Skeletal muscle cell (primary cell): ENCODE results near the gene UBN2.
A peak's percentile ranks its signal among the peaks of the same experiment; 100 is the strongest.

Experiments used
- DNase-seq: peaks from one replicate; pipeline ENCODE4 v3.0.0-alpha.2; 2010; ENCODE audit warnings: low read depth
- H3K4me3 ChIP-seq: 2 replicates; pipeline ENCODE4 v1.5.1; 2011; ENCODE audit warnings: low read depth, mild to moderate bottlenecking, control low read depth, low read length, moderate library complexity

The UBN2 gene

DNA sequence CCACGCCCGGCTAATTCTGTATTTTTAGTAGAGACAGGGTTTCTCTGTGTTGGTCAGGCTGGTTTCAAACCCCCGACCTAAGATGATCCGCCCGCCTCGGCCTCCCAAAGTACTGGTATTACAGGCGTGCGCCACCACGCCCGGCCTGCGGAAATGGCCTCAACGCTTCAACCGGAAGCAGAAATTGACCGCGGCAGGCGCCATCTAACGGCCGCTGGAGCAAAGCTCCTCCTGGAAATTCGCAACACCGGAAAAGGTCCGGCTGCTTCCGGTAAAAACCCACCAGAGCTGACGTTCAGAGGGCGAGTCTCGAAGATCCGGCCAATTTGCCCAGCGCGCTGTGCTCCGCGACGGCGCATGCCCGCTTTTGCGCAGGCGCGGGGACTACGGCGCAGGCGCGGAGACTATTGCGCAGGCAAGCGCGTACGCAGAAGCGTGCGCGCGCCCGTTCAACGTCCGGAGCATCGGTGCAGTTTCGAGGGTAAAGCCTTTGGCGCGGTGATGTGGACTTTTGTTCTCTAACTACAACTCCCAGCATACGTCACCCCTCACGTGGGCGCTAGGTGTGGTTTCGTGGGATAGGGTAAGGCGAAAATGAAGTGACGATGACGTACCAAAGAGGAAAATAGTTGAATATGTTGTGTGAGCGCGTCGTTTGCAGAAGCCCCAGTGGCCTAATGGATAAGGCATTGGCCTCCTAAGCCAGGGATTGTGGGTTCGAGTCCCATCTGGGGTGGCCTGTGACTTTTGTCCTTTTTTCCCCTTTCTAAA, 109.2 kb downstream of the UBN2 start:
- peak; percentile 98 for DNase-seq
- H3K4me3 ChIP-seq, result peak overlapping the region; percentile 95

DNA sequence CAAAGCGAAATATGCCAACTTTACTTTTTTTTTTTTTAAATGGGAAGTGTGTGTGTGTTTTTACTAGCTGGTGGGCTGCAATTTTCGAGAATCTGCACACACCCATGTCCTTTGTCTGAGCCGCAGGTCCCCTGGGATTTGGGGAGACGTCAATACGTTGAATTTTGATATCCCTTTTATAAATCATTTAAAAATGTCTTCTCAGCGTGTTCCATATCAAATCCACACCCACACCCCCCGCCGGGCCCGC, 109.7 kb downstream of the UBN2 start:
- DNase-seq, result no peak
- peak overlapping the region; percentile 95 for H3K4me3 ChIP-seq

DNA sequence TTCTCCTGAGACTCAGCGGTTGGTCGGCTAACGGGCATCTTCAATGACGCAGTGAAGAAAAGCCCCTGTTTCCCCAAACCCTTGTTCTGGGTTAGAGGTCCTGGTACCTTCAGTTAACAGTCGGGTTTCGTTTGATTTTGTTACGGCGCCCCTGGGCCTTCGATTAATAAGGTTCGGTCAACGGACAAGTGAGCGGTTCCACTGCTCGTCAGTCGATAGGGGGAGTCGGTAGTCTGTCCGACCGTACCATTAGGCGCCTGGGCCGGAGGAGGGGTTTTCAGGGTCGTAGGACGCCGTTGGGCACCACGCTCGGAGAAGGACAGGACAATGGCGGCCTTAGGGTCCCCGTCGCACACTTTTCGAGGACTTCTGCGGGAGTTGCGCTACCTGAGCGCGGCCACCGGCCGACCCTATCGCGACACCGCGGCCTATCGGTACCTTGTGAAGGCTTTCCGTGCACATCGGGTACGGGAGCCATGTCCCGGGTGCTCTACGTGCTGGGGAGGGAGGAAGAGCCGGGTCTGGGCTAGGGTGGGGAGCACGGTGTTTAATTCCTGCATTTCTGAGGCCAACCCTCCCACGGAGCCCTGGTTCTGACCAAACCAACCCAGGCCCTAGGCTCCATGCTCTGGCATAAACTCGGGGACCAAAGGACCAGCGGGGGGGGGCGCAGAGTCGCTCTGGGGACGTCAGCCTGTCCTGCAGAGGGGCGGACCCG, 110.2 kb downstream of the UBN2 start, which contains the start of gene FMC1:
Gene FMC1 (plus strand): TSS at position 280 of the 718 bp plus-strand sequence. CDS start 48 bp downstream, at position 328.
- DNase-seq, result peak; percentile 82
- peak within 1 kb of the TSS; percentile 95 for H3K4me3 ChIP-seq

DNA sequence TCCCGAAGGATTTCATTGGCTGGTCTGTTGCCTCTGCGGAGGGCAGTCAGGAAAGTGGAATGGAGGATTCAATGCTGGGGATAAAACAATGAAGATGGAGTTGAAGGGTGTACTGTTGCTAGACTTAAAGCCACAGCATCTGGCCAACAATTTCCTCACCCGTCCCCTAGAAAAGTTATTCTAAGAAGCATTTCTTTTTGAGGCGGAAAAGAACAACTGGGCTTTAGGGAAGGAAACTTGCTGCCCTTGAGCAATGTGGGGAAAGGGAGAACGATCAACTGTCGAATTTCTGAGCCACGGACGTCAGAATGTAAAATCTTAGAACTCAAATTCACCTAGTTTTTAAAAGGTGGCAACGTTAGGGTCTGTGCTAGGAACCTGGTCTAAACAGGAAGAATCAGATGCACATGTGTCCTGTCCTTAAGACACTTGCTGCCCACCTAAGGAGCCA, 110.8 kb downstream of the UBN2 start:
- peak overlapping the region; percentile 95 for H3K4me3 ChIP-seq
- DNase-seq, result no peak

DNA sequence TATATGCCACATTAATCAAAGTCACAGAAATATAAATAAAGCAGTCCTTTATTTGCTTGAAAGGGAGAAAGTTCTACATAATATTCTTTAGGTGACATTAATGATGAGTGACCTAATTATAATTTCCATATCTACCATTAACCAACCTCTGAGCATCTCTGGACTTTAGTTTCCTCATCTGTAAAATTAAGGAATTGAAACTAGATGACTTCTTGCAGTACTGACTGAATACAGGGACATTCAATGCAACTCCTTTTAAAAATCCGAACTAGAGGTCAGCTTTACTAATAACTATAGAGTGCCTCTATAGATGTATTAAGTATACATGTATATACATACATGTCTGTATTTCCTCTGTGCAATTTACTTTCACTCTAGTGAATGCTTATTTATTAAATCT, 114.0 kb downstream of the UBN2 start:
- H3K4me3 ChIP-seq, result no peak overlapping the region
- no peak for DNase-seq

DNA sequence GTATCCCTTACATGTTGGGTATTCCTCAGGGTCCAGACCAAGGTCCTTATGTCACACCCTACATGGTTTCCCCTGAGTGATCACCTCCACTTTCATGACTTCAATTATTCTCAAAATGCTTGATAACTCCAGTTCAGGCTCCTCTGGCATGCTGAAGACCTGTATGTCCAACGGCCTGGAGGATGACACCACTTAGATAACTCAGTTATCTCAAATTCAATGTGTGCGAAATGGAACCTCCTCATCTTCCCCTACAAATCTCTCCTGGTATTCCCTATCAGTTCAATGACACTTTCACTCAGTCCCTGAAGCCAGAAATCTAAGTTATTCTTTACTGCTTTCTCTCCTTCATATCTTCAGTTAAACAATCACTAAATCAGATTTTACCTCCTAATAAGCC, 120.0 kb downstream of the UBN2 start:
- no peak for DNase-seq
- no peak overlapping the region for H3K4me3 ChIP-seq

DNA sequence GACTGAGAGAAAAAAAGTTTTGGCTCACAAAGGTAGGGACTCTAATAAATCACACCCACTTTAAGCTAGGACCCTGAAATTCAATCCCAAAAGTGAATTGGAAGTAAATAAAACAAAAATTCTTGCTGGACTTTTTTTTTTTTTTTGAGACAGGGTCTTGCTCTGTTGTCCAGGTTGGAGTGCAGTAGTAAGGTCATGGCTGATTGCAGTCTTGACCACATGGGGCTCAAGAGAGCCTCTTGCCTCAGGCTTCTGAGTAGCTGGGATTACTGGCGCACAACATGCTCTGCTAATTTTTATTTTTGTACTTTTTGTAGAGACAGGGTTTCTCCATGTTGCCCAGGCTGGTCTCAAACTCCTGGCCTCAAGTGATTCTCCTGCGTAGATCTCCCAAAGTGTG, 123.7 kb downstream of the UBN2 start:
- no peak for DNase-seq
- H3K4me3 ChIP-seq, result no peak overlapping the region

DNA sequence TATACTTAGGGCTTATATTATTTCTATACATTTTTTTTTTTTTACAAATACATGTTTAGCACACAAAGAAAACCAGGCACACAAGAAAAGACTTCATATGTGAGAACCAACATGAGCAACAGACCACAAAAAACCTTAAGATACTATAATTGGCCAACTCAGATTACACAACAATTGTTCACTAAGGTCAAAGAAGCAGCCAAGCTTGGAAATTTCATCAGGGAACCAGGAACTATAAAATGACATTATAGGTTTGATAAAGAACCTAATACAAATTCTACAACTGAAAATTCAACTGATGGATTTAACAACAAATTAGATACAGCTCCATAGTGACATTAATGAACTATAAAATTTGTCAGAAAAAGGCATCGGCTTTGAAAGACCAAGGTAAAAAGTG, 124.3 kb downstream of the UBN2 start:
- H3K4me3 ChIP-seq, result no peak overlapping the region
- DNase-seq, result no peak
